SK-N-SH (cell line): ENCODE data around the gene MAPKAP1. TPM values are rescaled to one million over a fixed set of nuclear protein-coding genes. Genes with fewer than 3 reads are reported as not detected.

ENCODE experiments used
- CTCF ChIA-PET: fragments of 300-600, 350-600 bp; formaldehyde crosslinking; extraction: SDS; loops from one replicate; lab custom pipeline; 2021; lab: Yijun Ruan, JAX
- POLR2A ChIA-PET: fragments of 350-600 bp; sonication (Branson Sonifier 250); formaldehyde crosslinking; extraction: SDS; loops from one replicate; lab custom pipeline; 2020; ENCODE audit warnings: antibody characterized with exemption, inconsistent platforms; lab: Yijun Ruan, JAX
- DNase-seq: peaks from one replicate; pipeline ENCODE4 v3.0.0; 2012
- H2AFZ ChIP-seq: fragments of 200-600 bp; sonication (generic); 2 replicates; pipeline ENCODE4 v1.8.1; 2016; ENCODE audit warnings: antibody characterized with exemption, mild to moderate bottlenecking, low read depth
- H3F3A ChIP-seq: fragments of 200-600 bp; sonication (generic); replicated peaks from 2 replicates; pipeline ENCODE3; 2016; ENCODE audit warnings: antibody characterized with exemption, mild to moderate bottlenecking; ENCODE audit not compliant: insufficient read depth
- H3K27ac ChIP-seq, 2 experiments: fragments of 200-500 bp in 1 of 2; fragments of 200-600 bp in 1 of 2; sonication (Bioruptor generic) in 1 of 2; sonication (generic), shearing (Covaris generic) in 1 of 2; 2 replicates each; pipeline versions ENCODE4 v1.5.1 to v1.6.1; 2014 to 2016; ENCODE audit warnings: low read depth in 2 of 2, inconsistent platforms in 1 of 2, low read length in 1 of 2, mild to moderate bottlenecking in 1 of 2, mixed read lengths in 1 of 2
- H3K27me3 ChIP-seq: fragments of 200-600 bp; sonication (generic), shearing (Covaris generic); 2 replicates; pipeline ENCODE4 v1.6.1; 2016; ENCODE audit warnings: mixed run types; ENCODE audit not compliant: insufficient read depth
- H3K36me3 ChIP-seq, 2 experiments: fragments of 200-500 bp in 1 of 2; fragments of 200-600 bp in 1 of 2; sonication (Bioruptor generic) in 1 of 2; sonication (generic) in 1 of 2; replicated peaks in 1 of 2; 2 replicates each; pipeline versions ENCODE3 to v1.5.1; 2014 to 2016; ENCODE audit warnings: low read length in 1 of 2, mild to moderate bottlenecking in 1 of 2; ENCODE audit not compliant: insufficient read depth in 2 of 2, control insufficient read depth in 1 of 2
- H3K4me1 ChIP-seq, 2 experiments: fragments of 200-500 bp in 1 of 2; fragments of 200-600 bp in 1 of 2; sonication (Bioruptor generic) in 1 of 2; sonication (generic), shearing (Covaris generic) in 1 of 2; 2 replicates each; pipeline versions ENCODE4 v1.5.1 to v1.6.1; 2014 to 2016; ENCODE audit warnings: low read depth in 1 of 2, low read length in 1 of 2, mixed run types in 1 of 2; ENCODE audit not compliant: insufficient read depth in 2 of 2, control insufficient read depth in 1 of 2
- H3K4me2 ChIP-seq: fragments of 200-600 bp; sonication (generic), shearing (Covaris generic); 2 replicates; pipeline ENCODE4 v1.6.1; 2017; ENCODE audit warnings: mixed run types
- H3K4me3 ChIP-seq, 2 experiments: fragments of 200-500 bp in 1 of 2; fragments of 200-600 bp in 1 of 2; sonication (Bioruptor generic) in 1 of 2; sonication (generic), shearing (Covaris generic) in 1 of 2; 2 replicates each; pipeline versions ENCODE4 v1.5.1 to v1.8.1; 2014 to 2016; ENCODE audit warnings: low read depth in 2 of 2, inconsistent platforms in 1 of 2, low read length in 1 of 2, mild to moderate bottlenecking in 1 of 2, mixed read lengths in 1 of 2, moderate library complexity in 1 of 2
- H3K79me2 ChIP-seq: fragments of 200-600 bp; sonication (generic); 2 replicates; pipeline ENCODE4 v1.8.1; 2017; ENCODE audit warnings: mild to moderate bottlenecking; ENCODE audit not compliant: insufficient read depth
- H3K9ac ChIP-seq: fragments of 200-600 bp; sonication (generic); 2 replicates; pipeline ENCODE4 v1.6.1; 2017; ENCODE audit warnings: mixed run types
- H3K9me2 ChIP-seq: fragments of 200-600 bp; sonication (generic); 2 replicates; pipeline ENCODE4 v1.6.1; 2017; ENCODE audit warnings: mixed run types
- H3K9me3 ChIP-seq: fragments of 200-600 bp; sonication (generic); 2 replicates; pipeline ENCODE4 v1.6.1; 2017; ENCODE audit warnings: mixed run types, mild to moderate bottlenecking, moderate library complexity
- H4K20me1 ChIP-seq: fragments of 200-600 bp; sonication (generic); 2 replicates; pipeline ENCODE4 v1.6.1; 2017; ENCODE audit warnings: mild to moderate bottlenecking, mixed run types; ENCODE audit not compliant: insufficient read depth
- CHD2 ChIP-seq: fragments of 150-350 bp; IDR thresholded peaks from 2 replicates; pipeline ENCODE4 v1.6.1; 2018; ENCODE audit warnings: low read length; ENCODE audit not compliant: partially characterized antibody
- CTCF ChIP-seq: fragments of 200-600 bp; sonication (generic); IDR thresholded peaks from 2 replicates; pipeline ENCODE4 v1.6.1; 2017; ENCODE audit warnings: antibody characterized with exemption, mild to moderate bottlenecking, moderate library complexity
- EP300 ChIP-seq, 2 experiments: IDR thresholded peaks; 2 replicates each; pipeline versions ENCODE4 v1.4.0 to v1.6.1; 2012; ENCODE audit warnings: borderline replicate concordance in 1 of 2, low read depth in 1 of 2, low read length in 1 of 2
- EZH2phosphoT487 ChIP-seq: fragments of 200-600 bp; sonication (generic); IDR thresholded peaks from 2 replicates; pipeline ENCODE4 v1.6.1; 2017; ENCODE audit warnings: low read depth, mixed run types, mild to moderate bottlenecking, antibody characterized with exemption, moderate library complexity, borderline replicate concordance
- FOSL2 ChIP-seq: IDR thresholded peaks from 2 replicates; pipeline ENCODE4 v1.4.0; 2012; ENCODE audit warnings: low read depth, mild to moderate bottlenecking, moderate library complexity, borderline replicate concordance
- FOXJ3 ChIP-seq: sonication (generic); formaldehyde crosslinking; IDR thresholded peaks from 2 replicates; pipeline ENCODE4 v1.5.1; 2020; ENCODE audit warnings: mild to moderate bottlenecking, missing genetic modification reagents
- GABPA ChIP-seq: IDR thresholded peaks from 2 replicates; pipeline ENCODE4 v1.4.0; 2012; ENCODE audit warnings: low read depth, mild to moderate bottlenecking
- GATA2 ChIP-seq: sonication (generic); formaldehyde crosslinking; IDR thresholded peaks from 2 replicates; pipeline ENCODE4 v1.5.0; 2020; ENCODE audit warnings: mild to moderate bottlenecking, missing genetic modification reagents
- IRF3 ChIP-seq: fragments of 150-350 bp; IDR thresholded peaks from 2 replicates; pipeline ENCODE4 v1.6.1; 2016; ENCODE audit warnings: mild to moderate bottlenecking, low read depth, low read length
- JUND ChIP-seq: IDR thresholded peaks from 2 replicates; pipeline ENCODE4 v1.4.0; 2012
- MAX ChIP-seq: IDR thresholded peaks from 2 replicates; pipeline ENCODE4 v1.4.0; 2012; ENCODE audit warnings: low read depth
- MXI1 ChIP-seq: IDR thresholded peaks from 2 replicates; pipeline ENCODE4 v1.6.1; 2012; ENCODE audit warnings: mild to moderate bottlenecking, low read depth, low read length, improper control_type of control experiment
- NFIC ChIP-seq: IDR thresholded peaks from 2 replicates; pipeline ENCODE4 v1.4.0; 2012; ENCODE audit warnings: borderline replicate concordance
- NRF1 ChIP-seq: IDR thresholded peaks from 2 replicates; pipeline ENCODE4 v1.6.1; 2012; ENCODE audit warnings: low read depth, mild to moderate bottlenecking, low read length
- PBX3 ChIP-seq: IDR thresholded peaks from 2 replicates; pipeline ENCODE4; 2012
- POLR2AphosphoS5 ChIP-seq: IDR thresholded peaks from 2 replicates; pipeline ENCODE4 v1.6.1; 2012; ENCODE audit warnings: low read depth, low read length
- RCOR1 ChIP-seq: fragments of 150-350 bp; IDR thresholded peaks from 2 replicates; pipeline ENCODE4 v1.6.1; 2017; ENCODE audit warnings: antibody characterized with exemption, low read length
- REST ChIP-seq: IDR thresholded peaks from 2 replicates; pipeline ENCODE4 v1.6.1; 2012; ENCODE audit warnings: mild to moderate bottlenecking, low read depth, low read length, moderate library complexity
- TCF12 ChIP-seq: IDR thresholded peaks from 2 replicates; pipeline ENCODE4 v1.4.0; 2012
- TEAD4 ChIP-seq: IDR thresholded peaks from 2 replicates; pipeline ENCODE4 v1.4.0; 2012; ENCODE audit warnings: mild to moderate bottlenecking, borderline replicate concordance; ENCODE audit not compliant: insufficient read depth
- USF2 ChIP-seq: fragments of 150-350 bp; IDR thresholded peaks from 2 replicates; pipeline ENCODE4 v1.6.1; 2017; ENCODE audit warnings: antibody characterized with exemption, low read length, low read depth, borderline replicate concordance
- WGBS: methylation state at CpG from one replicate; pipeline ENCODE4 v1.1.6; 2017; ENCODE audit warnings: low lambda C conversion rate; 5-methylcytosine and 5-hydroxymethylcytosine counted together
- polyA plus RNA-seq, 3 experiments: library from polyadenylated mRNA; depleted of rRNA; stranded (reverse); fragments of >200 nt; gene quantifications; 2 replicates each; pipeline ENCODE4 v1.2.3, GENCODE V29; 2012

The MAPKAP1 gene
- polyA plus RNA-seq, 1 of the 3 experiments (the other 2 are of a cell fraction), result 117 TPM

- Histone ChIP-seq H3K9me3 (no peaks in the 10 kb centered on the region), H3K27me3 (no peaks in the 10 kb centered on the region), H3K79me2 (peaks cover 26% of the 10 kb centered on the region), H3K4me3 (no peak overlapping the region), H3K36me3 (peaks cover 15 to 17% of the 10 kb centered on the region in 2 experiments), H3K9me2 (no peaks in the 10 kb centered on the region), H3K27ac (peak overlapping the region in 1 of 2 experiments; percentile 59; a peak in 2 of 4 replicates), H4K20me1 (no peaks in the 10 kb centered on the region), H3K9ac (no peak overlapping the region; the same call in 1 of the 2 replicates), H2AFZ (no peak overlapping the region), H3K4me1 (peaks cover 0 to 26% of the 10 kb centered on the region in 2 experiments; a peak in 2 of 4 replicates), H3K4me2 (no peak overlapping the region), H3F3A (peaks cover 36% of the 10 kb centered on the region)
- TF ChIP-seq CHD2 (no peak), NRF1 (no peak), MXI1 (no peak), USF2 (no peak), GABPA (peak; percentile 36), TCF12 (peak; percentile 28; the same call in 1 of the 2 replicates), FOXJ3 (CRISPR knock-in tag) (no peak), GATA2 (CRISPR knock-in tag) (no peak), FOSL2 (peak; percentile 87), POLR2AphosphoS5 (no peak), JUND (peak; percentile 76), EZH2phosphoT487 (no peak), RCOR1 (no peak), NFIC (no peak), EP300 (IDR thresholded peaks at IDR 0.05; ENCODE audit: borderline replicate concordance in 1 of 2, low read depth in 1 of 2, low read length in 1 of 2) (peak in 1 of 2 experiments; percentile 16; a peak in 1 of 4 replicates), IRF3 (no peak), MAX (0 out of 2 replicates have a peak, but pooled peaks have one; percentile 21)
- POLR2A ChIA-PET, result no interaction called here
- CTCF ChIA-PET, result no interaction called here
- 21% methylated on average over 3 of the region's 3 CpGs for WGBS
- no peak for DNase-seq
These were observed 43.9 kb downstream of the MAPKAP1 start for GRCh38 chr9:125663127-125663526.

- CTCF ChIA-PET, result no interaction called here
- H3K9ac ChIP-seq, result no peak overlapping the region
- no peaks in the 10 kb centered on the region for H3K27me3 ChIP-seq
- POLR2A ChIA-PET, result interaction anchor here (1.8 kb wide), 1 partner anchor 46 kb away, joined by 4 read pairs; the partner anchor contains the start of gene MAPKAP1
- no peaks in the 10 kb centered on the region for H3K9me2 ChIP-seq
- peaks cover 43% of the 10 kb centered on the region for H3F3A ChIP-seq
- peak overlapping the region in 1 of 2 experiments; percentile 94; a peak in 3 of 4 replicates for H3K27ac ChIP-seq
- H3K79me2 ChIP-seq, result peaks cover 42% of the 10 kb centered on the region
- H3K4me1 ChIP-seq, result peaks cover 3 to 34% of the 10 kb centered on the region in 2 experiments; a peak in 3 of 4 replicates
- H3K4me3 ChIP-seq, result no peak overlapping the region
- no peaks in the 10 kb centered on the region for H3K9me3 ChIP-seq
- peaks cover 10% of the 10 kb centered on the region in 2 experiments for H3K36me3 ChIP-seq
- no peaks in the 10 kb centered on the region for H4K20me1 ChIP-seq
- no peak for DNase-seq
- WGBS, result 97% methylated on average over 6 of the region's 6 CpGs
- peak overlapping the region; percentile 70 for H3K4me2 ChIP-seq
- H2AFZ ChIP-seq, result no peak overlapping the region
- TF ChIP-seq CTCF (no peak), REST (no peak), TEAD4 (no peak), PBX3 (no peak)
These were observed 46.5 kb downstream of the MAPKAP1 start for GRCh38 chr9:125660557-125660956.
